GM18498 (cell line): Measurements from ENCODE around the gene ISL2.
A peak's percentile ranks its signal among the peaks of the same experiment; 100 is the strongest.

Source experiments
- ATAC-seq: cut with Tn5 transposase; IDR thresholded peaks from one replicate; pipeline ENCODE4 v1.9.1; 2021; ENCODE audit warnings: mild to moderate bottlenecking, moderate library complexity; ENCODE audit not compliant: unreplicated experiment

The ISL2 gene

GRCh38 chr15:76341366-76342057 is 4.9 kb downstream of the ISL2 start:
- ATAC-seq = no peak

- ATAC-seq = no peak
Measured at GRCh38 chr15:76342058-76342381, 5.4 kb downstream of the ISL2 start.

GRCh38 chr15:76342382-76343201 is 6.0 kb downstream of the ISL2 start:
- no peak for ATAC-seq

- ATAC-seq = no peak
Measured at GRCh38 chr15:76343313-76343996, 6.9 kb downstream of the ISL2 start.

GRCh38 chr15:76344893-76345582 is 8.5 kb downstream of the ISL2 start:
- ATAC-seq = no peak

DNA sequence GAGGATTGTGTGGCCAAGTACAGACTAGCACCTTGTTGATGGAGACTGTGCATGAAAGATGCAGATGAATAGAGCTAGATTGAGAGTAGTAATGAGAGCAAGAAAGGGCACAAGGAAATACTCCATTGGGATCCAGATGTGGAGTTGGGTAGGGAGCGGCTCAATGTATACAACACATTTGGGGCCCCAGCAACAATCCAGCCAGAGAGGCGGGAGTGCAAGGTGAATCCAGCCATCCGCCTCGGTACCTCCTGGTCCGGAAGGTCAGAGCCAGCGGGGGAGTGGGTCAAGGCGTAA is 9.0 kb downstream of the ISL2 start:
- no peak for ATAC-seq

- ATAC-seq = peak; percentile 47
Measured at GRCh38 chr15:76345880-76346668, 9.5 kb downstream of the ISL2 start.

DNA sequence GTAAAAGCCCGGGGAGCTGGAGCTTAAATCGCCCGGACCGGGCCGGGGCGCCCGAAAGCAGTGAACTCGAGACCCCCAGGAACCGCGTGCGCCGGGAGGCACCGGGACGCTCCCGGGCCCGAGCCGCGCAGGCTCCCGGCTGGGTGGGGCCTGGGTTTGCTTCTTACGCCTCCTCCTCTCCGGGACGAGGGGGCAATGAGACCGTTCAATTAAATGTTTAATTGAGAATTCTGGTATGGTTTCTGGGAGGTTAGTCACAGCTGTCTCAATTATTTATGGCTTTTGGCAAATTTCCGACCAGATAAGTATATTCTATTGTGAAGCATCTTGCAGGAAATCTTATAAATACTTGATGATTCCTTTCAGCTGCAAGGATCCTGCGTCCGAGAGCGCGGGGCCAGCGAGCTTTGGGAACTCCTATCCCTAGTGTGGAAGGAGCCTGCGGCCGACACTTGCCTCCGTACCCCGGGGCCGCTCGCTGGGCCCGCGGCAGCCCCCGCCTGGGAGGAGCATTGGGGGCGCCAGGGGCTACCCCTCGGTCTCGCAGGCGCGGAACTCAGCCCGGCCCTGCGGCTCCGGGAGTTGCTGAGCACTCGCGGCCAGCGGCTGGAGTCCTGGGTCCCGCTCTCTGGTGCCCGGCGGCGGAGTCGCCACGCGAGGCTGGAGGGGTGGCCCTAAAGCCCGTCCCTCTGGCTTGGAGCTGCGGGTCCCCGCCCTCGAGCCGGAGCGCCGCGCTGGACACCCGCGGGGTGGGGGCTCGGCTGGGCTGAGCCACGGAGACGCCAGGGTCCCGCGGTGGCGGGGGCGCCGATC is 10.3 kb downstream of the ISL2 start:
- ATAC-seq = peak; percentile 32

GRCh38 chr15:76347482-76348055 is 11.0 kb downstream of the ISL2 start:
- ATAC-seq = no peak

DNA sequence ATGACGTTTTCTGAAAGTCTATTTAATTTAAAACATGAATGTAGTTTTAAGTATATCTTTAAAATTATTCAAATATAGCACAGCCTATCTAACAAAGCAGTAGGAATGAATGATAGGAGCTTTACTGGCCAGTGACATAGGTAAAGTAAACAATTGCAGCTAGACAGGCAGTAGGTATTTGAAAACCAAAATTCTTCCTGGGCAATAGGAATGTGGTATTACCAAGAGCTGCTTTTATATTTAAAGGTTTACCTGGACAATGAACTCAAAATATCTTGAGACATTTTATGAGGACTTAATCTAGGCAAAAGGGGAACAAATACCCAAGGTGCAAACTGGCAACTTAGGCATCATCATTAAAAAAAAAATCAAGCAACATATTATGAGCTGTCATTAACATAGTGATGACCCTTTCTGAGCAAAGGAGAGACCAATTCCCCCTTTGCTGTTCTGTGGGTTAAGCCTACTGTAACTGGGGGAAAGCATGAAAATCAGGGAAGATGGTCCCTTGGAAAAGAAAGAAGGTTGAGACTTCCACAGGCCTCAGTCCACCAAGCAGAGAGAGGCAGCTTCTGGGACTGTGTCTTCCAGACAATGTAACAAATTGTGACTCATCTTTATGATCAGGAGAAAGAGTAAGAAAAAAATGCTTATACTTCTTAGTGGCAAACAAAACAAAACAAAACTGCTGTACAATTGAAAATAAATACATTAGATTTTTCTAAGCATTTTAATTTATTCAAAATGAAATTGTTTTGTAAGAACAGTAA is 12.9 kb downstream of the ISL2 start:
- no peak for ATAC-seq

- ATAC-seq = no peak
Measured at GRCh38 chr15:76353023-76353577, 16.5 kb downstream of the ISL2 start.

GRCh38 chr15:76353903-76354302 is 17.3 kb downstream of the ISL2 start:
- ATAC-seq = no peak

- no peak for ATAC-seq
Measured at GRCh38 chr15:76354823-76355440, 18.4 kb downstream of the ISL2 start.

DNA sequence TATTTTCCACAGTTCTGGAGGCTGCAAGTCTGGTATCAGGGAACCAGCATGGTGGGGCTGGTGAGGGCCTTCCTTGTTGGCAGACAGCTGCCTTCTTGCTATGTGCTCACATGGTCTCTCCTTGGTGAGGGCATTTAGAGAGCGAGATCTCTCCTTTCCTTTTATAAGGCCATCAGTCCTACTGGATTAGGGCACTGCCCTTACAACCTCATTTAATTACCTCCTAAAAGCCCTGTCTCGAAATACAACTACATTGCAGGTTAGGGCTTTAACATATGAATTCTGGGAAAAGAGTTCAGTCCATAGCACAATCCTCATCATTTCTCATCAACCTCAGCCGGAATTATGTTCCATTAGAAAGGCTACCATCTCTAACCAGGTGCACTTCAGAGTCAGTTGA is 21.9 kb downstream of the ISL2 start:
- no peak for ATAC-seq

DNA sequence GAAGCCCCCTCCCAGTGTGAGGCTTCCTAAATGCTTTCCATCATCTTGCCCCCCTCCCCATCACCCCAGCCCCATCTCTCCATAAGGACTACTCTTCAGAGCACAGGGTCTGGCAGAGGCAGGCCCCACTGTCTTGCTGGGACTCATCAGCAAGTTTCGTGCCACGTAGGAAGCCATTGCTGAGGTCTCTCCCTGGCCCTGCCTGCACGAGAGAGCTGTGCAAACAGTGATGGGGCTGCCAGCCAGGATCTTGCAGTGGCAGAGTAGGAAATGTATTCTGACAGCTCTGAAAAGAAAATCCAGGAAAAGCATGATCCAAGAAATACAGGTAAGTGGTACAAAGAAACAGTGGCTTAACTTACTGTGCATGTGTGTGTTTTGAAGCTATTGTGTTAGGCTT is 22.6 kb downstream of the ISL2 start:
- no peak for ATAC-seq

GRCh38 chr15:76360416-76360815 is 23.8 kb downstream of the ISL2 start:
- no peak for ATAC-seq

- no peak for ATAC-seq
Measured at GRCh38 chr15:76363251-76363650, 26.7 kb downstream of the ISL2 start.

GRCh38 chr15:76366714-76367113 is 30.1 kb downstream of the ISL2 start:
- ATAC-seq = no peak
